Stomach (tissue), 9 donors: Measurements from ENCODE around the gene BANP. TPM values are rescaled to one million over a fixed set of nuclear protein-coding genes. Genes with fewer than 3 reads are reported as not detected.
"Not testable (repeated sequence)": the region's sequence is repeated elsewhere in the genome, so short reads cannot be mapped to it uniquely, and the experiment has no call there.

Source experiments
- DNase-seq, 2 donors: peaks; one replicate each; pipeline versions ENCODE4 v3.0.0 to v3.0.0-alpha.2; 2013 to 2019
- H3K27ac ChIP-seq, 5 donors: fragments of 200-600 bp in 4 of 5; sonication (generic) in 4 of 5; one replicate each; pipeline ENCODE4 v1.5.1; 2013 to 2019; ENCODE audit warnings: mild to moderate bottlenecking in 1 of 5, moderate library complexity in 1 of 5
- H3K27me3 ChIP-seq, 3 donors: fragments of 200-600 bp; sonication (generic); one replicate each; pipeline ENCODE4 v1.5.1; 2017 to 2019; ENCODE audit warnings: mixed run types in 1 of 3
- H3K36me3 ChIP-seq, 4 donors: fragments of 200-600 bp; sonication (generic); 1 replicate in 3 of 4; 2 replicates in 1 of 4; pipeline ENCODE4 v1.5.1; 2016 to 2019
- H3K4me1 ChIP-seq, 4 donors: fragments of 200-600 bp; sonication (generic); one replicate each; pipeline ENCODE4 v1.5.1; 2016 to 2019
- H3K4me3 ChIP-seq, 4 donors: fragments of 200-600 bp; sonication (generic) in 3 of 4; one replicate each; pipeline ENCODE4 v1.5.1; 2016 to 2019; ENCODE audit warnings: mild to moderate bottlenecking in 1 of 4
- H3K9me3 ChIP-seq, 4 donors: fragments of 200-600 bp; sonication (generic); one replicate each; pipeline ENCODE4 v1.5.1; 2016 to 2019
- CTCF ChIP-seq, 7 experiments: fragments of 450-650 bp in 4 of 7; fragments of 200-600 bp in 3 of 7; sonication (generic) in 3 of 7; IDR thresholded peaks; one replicate each; pipeline ENCODE4 v1.5.1; 2016 to 2019; ENCODE audit warnings: antibody characterized with exemption in 7 of 7, control low read depth in 2 of 7, mild to moderate bottlenecking in 1 of 7
- EP300 ChIP-seq: sonication (generic); formaldehyde crosslinking; IDR thresholded peaks from one replicate; pipeline ENCODE4 v1.6.1; 2017; ENCODE audit warnings: antibody characterized with exemption
- POLR2A ChIP-seq, 4 donors: fragments of 450-650 bp; IDR thresholded peaks; one replicate each; pipeline ENCODE4 v1.6.1; 2016; ENCODE audit warnings: antibody characterized with exemption in 4 of 4, control low read depth in 2 of 4, mild to moderate bottlenecking in 1 of 4, moderate library complexity in 1 of 4
- POLR2AphosphoS5 ChIP-seq, 3 donors: sonication (generic); formaldehyde crosslinking; IDR thresholded peaks; one replicate each; pipeline ENCODE4 v1.6.1; 2016; ENCODE audit warnings: antibody characterized with exemption in 3 of 3
- WGBS, 5 donors: extraction: QIAGEN DNeasy Blood & Tissue Kit in 3 of 5; methylation state at CpG; one replicate each; pipeline versions ENCODE4 v1.1.5 to v1.1.7; 2013 to 2018; 5-methylcytosine and 5-hydroxymethylcytosine counted together
- intact Hi-C: fragments of 100-400 bp; cut with DNase I; formaldehyde crosslinking; loops from one replicate; pipeline ENCODE4 v1.15.1; 2023; ENCODE audit warnings: low total_unique reads
- polyA plus RNA-seq, 3 donors: library from polyadenylated mRNA; stranded (reverse); fragments of 200-250 nt; gene quantifications; one replicate each; pipeline ENCODE4 v1.2.3, GENCODE V29; 2013
- total RNA-seq, 5 donors: library from RNA; depleted of rRNA; stranded (reverse); fragments of >200 nt; gene quantifications; one replicate each; pipeline versions ENCODE4 v1.1.0 to v1.2.3, GENCODE V29; 2014 to 2016
- donor health status: healthy with polysubstance abuse.
- donor health status: Bipolar disorder and iron deficiency.
- donor health status: healthy.

The BANP gene
- total and polyA plus RNA-seq, 8 donors = 6.0 to 144 (median 18.3) TPM

GRCh38 chr16:88076211-88076931, 125.1 kb downstream of the BANP start:
- Histone ChIP-seq H3K9me3 (no peaks in the 10 kb centered on the region), H3K4me3 (no peak overlapping the region), H3K27ac (no peak overlapping the region), H3K27me3 (no peaks in the 10 kb centered on the region), H3K36me3 (peaks cover 29 to 70% (median 67%) of the 10 kb centered on the region in 4 donors), H3K4me1 (peaks cover 0 to 12% (median 0%) of the 10 kb centered on the region in 4 donors)
- intact Hi-C loops = no loop called here
- TF ChIP-seq POLR2AphosphoS5 (IDR thresholded peaks at IDR 0.05) (no peak), POLR2A (IDR thresholded peaks at IDR 0.05) (no peak), EP300 (no peak), CTCF (IDR thresholded peaks at IDR 0.05) (no peak)
- DNase-seq = no peak
- 94 to 96% (median 95%) methylated on average over 47 to 57 of the region's 57 CpGs for WGBS, 5 donors

- H3K27ac ChIP-seq, intact Hi-C loops, H3K27me3 ChIP-seq, H3K9me3 ChIP-seq, H3K4me3 ChIP-seq, DNase-seq: not testable (repeated sequence)
- Histone ChIP-seq H3K4me1 (peaks cover 0 to 12% (median 0%) of the 10 kb centered on the region in 4 donors), H3K36me3 (peaks cover 29 to 65% (median 62%) of the 10 kb centered on the region in 4 donors)
- 88 to 96% (median 95%) methylated on average over 5 of the region's 5 CpGs for WGBS, 5 donors
Observed at GRCh38 chr16:88076932-88077320, 125.7 kb downstream of the BANP start.

- peaks cover 23 to 62% (median 58%) of the 10 kb centered on the region in 4 donors for H3K36me3 ChIP-seq
- no peak for DNase-seq
- H3K4me3 ChIP-seq = no peak overlapping the region
- no peaks in the 10 kb centered on the region for H3K27me3 ChIP-seq
- peak overlapping the region in 1 of 5 donors; percentile 57 for H3K27ac ChIP-seq
- H3K9me3 ChIP-seq = no peaks in the 10 kb centered on the region
- 83 to 91% (median 90%) methylated on average over 30 of the region's 30 CpGs for WGBS, 5 donors
- intact Hi-C loops = no loop called here
- TF ChIP-seq EP300 (no peak), POLR2AphosphoS5 (IDR thresholded peaks at IDR 0.05) (no peak), CTCF (IDR thresholded peaks at IDR 0.05) (no peak), POLR2A (IDR thresholded peaks at IDR 0.05) (no peak)
- peaks cover 0 to 12% (median 0%) of the 10 kb centered on the region in 4 donors for H3K4me1 ChIP-seq
Observed at GRCh38 chr16:88077328-88078108, 126.3 kb downstream of the BANP start.

GRCh38 chr16:88078111-88078775, 127.0 kb downstream of the BANP start:
- intact Hi-C loops = no loop called here
- peaks cover 16 to 59% (median 56%) of the 10 kb centered on the region in 4 donors for H3K36me3 ChIP-seq
- H3K9me3 ChIP-seq = no peaks in the 10 kb centered on the region
- no peak overlapping the region for H3K4me3 ChIP-seq
- H3K4me1 ChIP-seq = peaks cover 0 to 12% (median 0%) of the 10 kb centered on the region in 4 donors
- WGBS, 5 donors = 90 to 96% (median 95%) methylated on average over 16 to 17 of the region's 17 CpGs
- peak overlapping the region in 1 of 5 donors; percentile 57 for H3K27ac ChIP-seq
- H3K27me3 ChIP-seq = no peaks in the 10 kb centered on the region
- no peak for TF ChIP-seq EP300
- no peak for TF ChIP-seq POLR2AphosphoS5 (IDR thresholded peaks at IDR 0.05)
- no peak for TF ChIP-seq CTCF (IDR thresholded peaks at IDR 0.05)
- TF ChIP-seq POLR2A (IDR thresholded peaks at IDR 0.05) = no peak
- DNase-seq = no peak
